Fibroblast of pulmonary artery (primary cell): ENCODE results near the gene NDUFA5.

ENCODE experiments used
- DNase-seq: peaks from one replicate; pipeline ENCODE4 v3.0.0-alpha.2; 2010; ENCODE audit warnings: low read depth
- H3K4me3 ChIP-seq: replicated peaks from 2 replicates; pipeline ENCODE4 v1.5.1; 2011; ENCODE audit warnings: low read depth, mild to moderate bottlenecking, control low read depth, low read length, moderate library complexity
- CTCF ChIP-seq: IDR thresholded peaks from 2 replicates; pipeline ENCODE4 v1.5.1; 2011; ENCODE audit warnings: mild to moderate bottlenecking, control low read depth, low read length, inconsistent platforms; ENCODE audit errors: missing control alignments

The NDUFA5 gene

GRCh38 chr7:123505221-123505620 is 52.4 kb downstream of the NDUFA5 start:
- DNase-seq: no peak
- no peak for TF ChIP-seq CTCF
- no peak overlapping the region for H3K4me3 ChIP-seq

GRCh38 chr7:123502201-123502600 is 55.4 kb downstream of the NDUFA5 start:
- no peak for TF ChIP-seq CTCF
- no peak overlapping the region for H3K4me3 ChIP-seq
- DNase-seq: no peak

- no peak for DNase-seq
- no peak for TF ChIP-seq CTCF
- H3K4me3 ChIP-seq: no peak overlapping the region
Measured at GRCh38 chr7:123500878-123501489, 56.6 kb downstream of the NDUFA5 start.

- H3K4me3 ChIP-seq: no peak overlapping the region
- DNase-seq: peak; percentile 26
- no peak for TF ChIP-seq CTCF
Measured at GRCh38 chr7:123499211-123499970, 58.2 kb downstream of the NDUFA5 start.

- DNase-seq: no peak
- H3K4me3 ChIP-seq: no peak overlapping the region
- no peak for TF ChIP-seq CTCF
Measured at GRCh38 chr7:123498601-123499000, 59.0 kb downstream of the NDUFA5 start.

GRCh38 chr7:123498031-123498430 is 59.6 kb downstream of the NDUFA5 start:
- no peak overlapping the region for H3K4me3 ChIP-seq
- DNase-seq: no peak
- TF ChIP-seq CTCF: no peak

- H3K4me3 ChIP-seq: no peak overlapping the region
- TF ChIP-seq CTCF: peak; percentile 67
- DNase-seq: peak; percentile 69
Measured at GRCh38 chr7:123494193-123494796, 63.3 kb downstream of the NDUFA5 start.
